ENCODE results near the gene LRRC53. TPM values are rescaled to one million over a fixed set of nuclear protein-coding genes. Genes with fewer than 3 reads are reported as not detected.

The LRRC53 gene
- total and polyA plus RNA-seq, 7 donors: not detected

DNA sequence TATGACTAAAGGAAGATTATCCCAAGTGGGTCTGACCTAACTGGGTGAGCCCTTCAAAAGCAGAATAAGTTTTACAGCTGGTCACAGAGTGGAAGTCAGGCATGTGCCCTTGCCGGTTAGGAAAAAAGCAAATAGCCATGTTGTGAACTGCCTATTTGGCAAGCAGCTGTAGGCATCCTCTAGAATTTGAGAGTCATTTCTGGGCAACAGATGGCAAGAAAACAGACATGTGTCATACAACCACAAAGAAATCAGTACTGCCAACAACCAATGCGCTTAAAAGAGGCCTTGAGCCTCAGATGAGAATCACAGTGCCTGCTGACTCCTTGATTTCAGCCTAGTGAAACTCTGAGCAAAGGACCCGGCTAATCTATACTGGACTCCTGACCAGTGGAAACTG, 26.8 kb downstream of the LRRC53 start:
- no peaks in the 10 kb centered on the region for H3K36me3 ChIP-seq
- no peak overlapping the region for H3K27ac ChIP-seq
- intact Hi-C loops (cut with DNase I): no loop called here
- no peaks in the 10 kb centered on the region for H3K27me3 ChIP-seq
- H3K4me3 ChIP-seq: no peak overlapping the region
- H3K9me3 ChIP-seq: no peaks in the 10 kb centered on the region
- no peaks in the 10 kb centered on the region for H3K4me1 ChIP-seq
- 83 to 91% methylated on average over 3 of the region's 3 CpGs for WGBS, 2 donors
- DNase-seq: no peak
- TF ChIP-seq, protein P1, sequence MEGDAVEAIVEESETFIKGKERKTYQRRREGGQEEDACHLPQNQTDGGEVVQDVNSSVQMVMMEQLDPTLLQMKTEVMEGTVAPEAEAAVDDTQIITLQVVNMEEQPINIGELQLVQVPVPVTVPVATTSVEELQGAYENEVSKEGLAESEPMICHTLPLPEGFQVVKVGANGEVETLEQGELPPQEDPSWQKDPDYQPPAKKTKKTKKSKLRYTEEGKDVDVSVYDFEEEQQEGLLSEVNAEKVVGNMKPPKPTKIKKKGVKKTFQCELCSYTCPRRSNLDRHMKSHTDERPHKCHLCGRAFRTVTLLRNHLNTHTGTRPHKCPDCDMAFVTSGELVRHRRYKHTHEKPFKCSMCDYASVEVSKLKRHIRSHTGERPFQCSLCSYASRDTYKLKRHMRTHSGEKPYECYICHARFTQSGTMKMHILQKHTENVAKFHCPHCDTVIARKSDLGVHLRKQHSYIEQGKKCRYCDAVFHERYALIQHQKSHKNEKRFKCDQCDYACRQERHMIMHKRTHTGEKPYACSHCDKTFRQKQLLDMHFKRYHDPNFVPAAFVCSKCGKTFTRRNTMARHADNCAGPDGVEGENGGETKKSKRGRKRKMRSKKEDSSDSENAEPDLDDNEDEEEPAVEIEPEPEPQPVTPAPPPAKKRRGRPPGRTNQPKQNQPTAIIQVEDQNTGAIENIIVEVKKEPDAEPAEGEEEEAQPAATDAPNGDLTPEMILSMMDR (IDR thresholded peaks at IDR 0.05): no peak

DNA sequence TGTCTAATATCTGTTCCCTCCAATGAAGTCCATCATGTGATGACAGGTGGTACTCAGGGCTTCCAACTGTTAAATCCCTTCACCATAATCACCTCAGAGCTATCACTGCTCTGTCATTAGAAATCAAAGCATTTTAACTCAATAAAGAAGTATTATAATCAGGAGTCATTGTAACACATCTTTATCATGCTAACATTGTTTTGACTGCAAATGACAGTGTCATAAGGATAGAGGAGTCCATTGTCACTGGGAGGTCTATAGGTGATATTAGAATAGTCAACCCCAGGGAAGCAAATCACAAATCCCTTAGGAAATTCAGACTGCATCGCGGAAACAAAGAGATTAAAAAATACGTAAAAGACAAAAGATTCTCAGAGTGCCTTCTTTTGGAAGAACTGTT, 30.8 kb downstream of the LRRC53 start:
- WGBS, 2 donors: 87 to 88% methylated on average over 3 of the region's 3 CpGs
- Histone ChIP-seq H3K36me3 (no peaks in the 10 kb centered on the region), H3K27me3 (no peaks in the 10 kb centered on the region), H3K27ac (no peak overlapping the region), H3K9me3 (no peaks in the 10 kb centered on the region), H3K4me1 (no peaks in the 10 kb centered on the region), H3K4me3 (no peak overlapping the region)
- no peak for DNase-seq
- intact Hi-C loops (cut with DNase I): no loop called here
- TF ChIP-seq, protein P1 (IDR thresholded peaks at IDR 0.05): no peak
- TF ChIP-seq POLR2AphosphoS5 (IDR thresholded peaks at IDR 0.05): no peak
- no peak for TF ChIP-seq EP300 (IDR thresholded peaks at IDR 0.05)
- no peak for TF ChIP-seq POLR2A (IDR thresholded peaks at IDR 0.05)

DNA sequence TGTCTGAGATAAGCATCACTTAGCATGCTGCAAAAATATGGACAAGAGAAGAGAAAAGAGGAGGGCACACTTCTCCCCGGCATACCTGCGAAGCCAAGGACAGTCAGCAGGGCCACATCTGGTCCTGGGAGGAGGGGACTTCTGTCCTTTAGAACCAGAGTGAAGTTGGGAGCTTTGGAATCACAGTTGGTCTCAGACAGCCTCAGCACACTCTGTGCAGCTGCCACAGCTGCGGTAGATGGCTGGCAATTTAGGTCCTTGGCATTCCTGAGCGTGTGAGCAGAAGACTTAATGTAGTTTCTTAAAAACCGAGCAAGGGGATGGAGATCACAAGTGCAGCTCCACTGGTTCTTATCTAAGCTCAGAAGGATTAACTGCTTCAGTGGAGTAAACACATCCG, 32.3 kb downstream of the LRRC53 start:
- DNase-seq: no peak
- WGBS, 2 donors: 79 to 83% methylated on average over 6 of the region's 6 CpGs
- Histone ChIP-seq H3K36me3 (no peaks in the 10 kb centered on the region), H3K4me1 (no peaks in the 10 kb centered on the region), H3K27me3 (no peaks in the 10 kb centered on the region), H3K27ac (no peak overlapping the region), H3K9me3 (no peaks in the 10 kb centered on the region), H3K4me3 (no peak overlapping the region)
- intact Hi-C loops (cut with DNase I): no loop called here
- no peak for TF ChIP-seq EP300 (IDR thresholded peaks at IDR 0.05)
- no peak for TF ChIP-seq POLR2A (IDR thresholded peaks at IDR 0.05)
- TF ChIP-seq, protein P1 (IDR thresholded peaks at IDR 0.05): no peak
- TF ChIP-seq POLR2AphosphoS5 (IDR thresholded peaks at IDR 0.05): no peak

DNA sequence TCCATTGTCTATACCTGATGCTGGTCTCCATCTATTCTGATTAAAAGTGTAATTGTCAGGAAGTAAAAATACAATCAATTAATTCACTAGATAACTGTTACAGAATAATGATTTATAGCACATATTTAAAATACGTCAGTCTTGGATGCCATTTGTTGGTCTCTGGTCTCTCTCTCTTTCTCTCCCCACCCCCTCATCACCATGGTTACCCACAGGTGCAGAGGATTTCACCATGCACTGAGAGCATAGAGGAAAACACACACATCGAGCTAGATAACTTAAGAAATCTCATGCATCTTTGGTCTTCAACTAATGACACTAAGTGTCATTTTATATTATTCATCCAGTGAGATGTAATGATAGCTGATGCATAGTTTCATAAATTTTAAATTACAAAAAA, 33.4 kb downstream of the LRRC53 start:
- TF ChIP-seq, protein P1 (IDR thresholded peaks at IDR 0.05): no peak
- TF ChIP-seq POLR2A (IDR thresholded peaks at IDR 0.05) (no peak), EP300 (IDR thresholded peaks at IDR 0.05) (no peak), POLR2AphosphoS5 (IDR thresholded peaks at IDR 0.05) (no peak)
- DNase-seq: no peak

DNA sequence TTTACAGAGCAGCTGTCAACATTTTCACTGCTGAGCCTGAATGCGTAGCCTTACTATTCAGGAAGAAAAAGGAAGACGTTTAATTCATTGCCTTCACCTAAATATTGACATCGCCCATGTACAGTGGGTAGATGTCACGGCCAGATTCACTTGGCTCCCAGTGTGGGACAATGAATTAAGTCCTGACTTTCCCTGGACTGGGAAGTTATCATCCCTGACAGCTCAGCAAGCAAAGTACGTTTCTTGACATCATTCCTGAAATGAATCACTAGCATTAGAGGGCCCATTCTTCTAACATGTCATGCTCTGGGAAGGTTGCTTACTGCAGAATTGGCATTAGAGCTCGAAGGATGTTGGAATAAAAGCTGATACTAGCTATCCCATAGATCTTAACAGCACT, 37.8 kb downstream of the LRRC53 start:
- no peak for TF ChIP-seq EP300 (IDR thresholded peaks at IDR 0.05)
- TF ChIP-seq, protein P1 (IDR thresholded peaks at IDR 0.05): no peak
- no peak for TF ChIP-seq POLR2AphosphoS5 (IDR thresholded peaks at IDR 0.05)
- no peak for TF ChIP-seq POLR2A (IDR thresholded peaks at IDR 0.05)
- H3K9me3 ChIP-seq: no peaks in the 10 kb centered on the region
- intact Hi-C loops (cut with DNase I): no loop called here
- H3K4me3 ChIP-seq: no peak overlapping the region
- 77 to 78% methylated on average over 6 of the region's 6 CpGs for WGBS, 2 donors
- no peak for DNase-seq
- H3K36me3 ChIP-seq: no peaks in the 10 kb centered on the region
- H3K4me1 ChIP-seq: peaks cover 0 to 3% (median 0%) of the 10 kb centered on the region in 4 donors
- H3K27me3 ChIP-seq: no peaks in the 10 kb centered on the region
- H3K27ac ChIP-seq: no peak overlapping the region

More for the DNA sequence above, 33.4 kb downstream of the LRRC53 start:
- Histone ChIP-seq H3K36me3 (no peaks in the 10 kb centered on the region), H3K4me1 (no peaks in the 10 kb centered on the region), H3K4me3 (no peak overlapping the region), H3K27me3 (no peaks in the 10 kb centered on the region), H3K9me3 (no peaks in the 10 kb centered on the region), H3K27ac (no peak overlapping the region)
- 60 to 71% methylated on average over 2 of the region's 2 CpGs for WGBS, 2 donors
- intact Hi-C loops (cut with DNase I): no loop called here
